Stimulated activated CD4-positive, alpha-beta T cell treated with anti-CD3 and anti-CD28 coated beads, Interleukin-15, amount 100 ng/mL, for 24 hours (primary cell): Measurements from ENCODE around the gene LRRC57.
A peak's percentile ranks its signal among the peaks of the same experiment; 100 is the strongest.

ENCODE experiments used
- DNase-seq: peaks from one replicate; pipeline ENCODE4 v3.0.0-alpha.2; 2020

LRRC57 gene

GRCh38 chr15:42549741-42550392 lies 1.3 kb upstream of the LRRC57 start:
- DNase-seq, result no peak

- peak; percentile 33 for DNase-seq
These were observed 469 bp upstream of the LRRC57 start for GRCh38 chr15:42549032-42549491.

GRCh38 chr15:42547918-42548248 lies 710 bp downstream of the LRRC57 start:
- no peak for DNase-seq

- DNase-seq, result no peak
These were observed 3.6 kb downstream of the LRRC57 start for GRCh38 chr15:42544853-42545629.

- no peak for DNase-seq
These were observed 15.3 kb downstream of the LRRC57 start for GRCh38 chr15:42533246-42533645.

- no peak for DNase-seq
These were observed 19.6 kb downstream of the LRRC57 start for GRCh38 chr15:42528970-42529369.

GRCh38 chr15:42523331-42523730 lies 25.3 kb downstream of the LRRC57 start:
- no peak for DNase-seq

- DNase-seq, result no peak
These were observed 37.6 kb downstream of the LRRC57 start for GRCh38 chr15:42511007-42511391.

GRCh38 chr15:42510258-42511006 lies 38.2 kb downstream of the LRRC57 start:
- DNase-seq, result no peak

GRCh38 chr15:42508263-42508690 lies 40.3 kb downstream of the LRRC57 start:
- DNase-seq, result no peak

- no peak for DNase-seq
These were observed 41.1 kb downstream of the LRRC57 start for GRCh38 chr15:42507514-42507913.

GRCh38 chr15:42504631-42505030 lies 44.0 kb downstream of the LRRC57 start:
- DNase-seq, result no peak

- DNase-seq, result no peak
These were observed 44.8 kb downstream of the LRRC57 start for GRCh38 chr15:42503825-42504224.

- DNase-seq, result no peak
These were observed 46.1 kb downstream of the LRRC57 start for GRCh38 chr15:42502477-42502876.

GRCh38 chr15:42499858-42500609 lies 48.6 kb downstream of the LRRC57 start:
- DNase-seq, result no peak

GRCh38 chr15:42498212-42499068 lies 50.2 kb downstream of the LRRC57 start:
- no peak for DNase-seq

- peak; percentile 88 for DNase-seq
These were observed 53.0 kb downstream of the LRRC57 start, which contains the start of gene SNAP23 for GRCh38 chr15:42495361-42496212. TSS of gene SNAP23 (plus strand) at chr15:42495634. CDS start at chr15:42511847, 16,213 bp downstream.

GRCh38 chr15:42494998-42495360 lies 53.6 kb downstream of the LRRC57 start:
- DNase-seq, result no peak

GRCh38 chr15:42493679-42494078 lies 54.9 kb downstream of the LRRC57 start:
- DNase-seq, result no peak

- DNase-seq, result no peak
These were observed 56.9 kb downstream of the LRRC57 start for GRCh38 chr15:42491539-42492225.
